SK-N-DZ (cell line): ENCODE measurements around the gene ANO6.
"Not testable (repeated sequence)": the region's sequence is repeated elsewhere in the genome, so short reads cannot be mapped to it uniquely, and the experiment has no call there.

Experiments used
- DNase-seq: peaks from one replicate; pipeline ENCODE4 v3.0.0-alpha.2; 2015; ENCODE audit warnings: low spot score

ANO6 gene

DNA sequence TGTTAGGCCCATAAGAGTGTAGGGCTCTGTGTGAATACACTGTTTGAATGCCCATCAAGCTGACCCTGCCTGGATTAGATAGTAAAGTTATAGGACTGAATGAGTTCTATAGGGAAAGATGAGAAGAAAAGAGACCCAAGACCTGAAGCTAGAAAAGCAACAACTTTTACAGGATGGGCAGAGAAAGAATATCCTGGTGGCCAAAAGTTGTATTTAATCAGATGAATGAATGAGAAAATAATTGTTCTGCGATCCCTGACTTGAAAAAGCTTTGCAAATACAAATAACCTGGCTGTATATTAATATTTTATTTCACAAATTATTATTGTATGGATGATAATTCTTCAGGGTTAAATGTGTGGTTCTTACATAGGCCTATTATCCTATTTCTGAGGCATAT is 2.8 kb upstream of the ANO6 start:
- DNase-seq: no peak

DNA sequence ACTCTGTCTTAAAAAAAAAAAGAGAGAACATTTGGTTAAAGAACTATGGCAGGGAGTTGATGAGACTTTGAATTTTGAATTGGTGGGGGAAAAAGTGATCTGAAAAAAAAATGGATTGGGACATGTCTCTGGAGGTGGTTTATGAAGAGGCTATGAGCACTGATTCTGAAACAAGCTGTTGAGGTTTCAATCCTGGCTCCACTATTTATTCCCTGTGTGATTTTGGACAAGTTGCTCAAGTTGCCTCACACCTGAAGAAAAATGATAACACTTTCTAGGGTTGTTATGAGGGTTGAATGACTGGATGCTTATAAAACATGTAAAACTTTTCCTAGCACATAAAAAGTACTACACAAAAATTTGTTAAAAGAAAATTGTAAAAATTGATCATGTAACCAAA is 1.8 kb upstream of the ANO6 start:
- no peak for DNase-seq

DNA sequence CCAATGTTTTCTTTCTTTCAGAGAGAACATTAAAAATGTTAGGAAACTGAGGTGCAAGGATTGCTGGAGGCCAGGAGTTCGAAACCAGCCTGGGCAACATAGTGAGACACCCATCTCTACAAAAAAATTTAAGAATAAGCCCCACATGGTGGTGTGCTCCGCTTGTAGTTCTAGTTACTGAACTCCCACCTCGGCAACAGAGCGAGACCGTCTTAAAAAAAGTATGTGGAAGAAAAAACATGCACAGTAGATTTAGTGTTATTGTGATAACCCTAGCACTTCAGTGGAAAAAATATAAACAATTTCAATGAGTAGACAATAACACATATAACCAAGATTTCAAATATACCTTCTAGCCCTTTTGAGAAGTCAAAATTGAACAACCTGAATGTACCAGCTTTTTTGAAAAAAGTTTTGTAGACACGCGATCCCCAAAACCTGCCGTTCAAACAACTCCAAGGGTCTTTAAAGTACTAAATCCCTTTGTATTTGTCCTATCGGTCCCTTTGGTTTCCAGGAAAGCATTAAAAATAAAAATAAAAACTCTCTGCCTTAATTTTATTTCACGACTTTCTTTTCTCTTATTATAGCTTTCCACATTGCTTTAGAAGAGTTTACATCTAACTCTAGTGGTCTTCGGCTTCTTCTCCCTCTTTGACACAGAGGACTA is 1.0 kb upstream of the ANO6 start:
- DNase-seq: no peak

GRCh38 chr12:45216230-45216982 is 511 bp downstream of the ANO6 start:
- DNase-seq: peak; percentile 67

GRCh38 chr12:45216983-45217485 is 1.1 kb downstream of the ANO6 start:
- DNase-seq: peak; percentile 87

DNA sequence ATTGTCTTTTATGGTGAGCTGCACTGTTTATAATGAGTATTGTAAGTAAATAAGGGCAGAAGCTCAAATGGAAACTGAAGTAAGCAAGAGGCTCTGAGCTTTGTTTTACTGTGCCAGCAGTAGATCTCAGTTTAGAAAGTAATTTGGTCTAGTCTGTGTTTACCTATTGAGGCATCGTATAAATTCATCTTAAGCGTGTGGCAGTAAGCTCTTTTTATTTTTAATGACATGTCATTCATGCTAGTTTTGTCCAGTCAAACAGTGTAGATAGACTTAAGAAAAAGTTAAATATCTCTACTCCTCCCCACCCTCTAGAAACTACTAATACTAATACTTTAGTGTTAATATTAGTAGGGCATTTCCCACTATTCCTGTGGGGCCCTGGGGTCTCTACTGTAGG is 2.0 kb downstream of the ANO6 start:
- DNase-seq: no peak

DNA sequence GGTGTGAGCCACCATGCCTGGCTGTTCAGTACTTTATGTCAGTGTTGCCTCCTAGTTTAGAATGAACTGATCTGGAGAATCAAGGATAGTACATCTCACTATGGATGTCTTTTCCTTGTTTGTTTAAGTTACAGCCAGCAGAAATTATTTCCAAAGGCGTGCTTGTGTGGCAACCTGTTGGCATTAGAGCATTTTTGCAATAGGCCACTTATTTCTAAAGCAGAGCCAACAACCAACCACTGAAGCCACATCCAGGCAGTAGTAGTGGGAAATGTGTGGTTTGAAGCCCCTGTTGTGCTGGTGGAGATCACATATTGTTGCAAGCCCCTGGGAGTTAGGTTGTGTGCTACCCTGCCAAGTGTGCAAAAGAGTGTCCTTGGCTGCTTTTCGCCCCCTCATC is 3.7 kb downstream of the ANO6 start:
- DNase-seq: no peak

GRCh38 chr12:45220363-45220931 is 4.6 kb downstream of the ANO6 start:
- DNase-seq: no peak

DNA sequence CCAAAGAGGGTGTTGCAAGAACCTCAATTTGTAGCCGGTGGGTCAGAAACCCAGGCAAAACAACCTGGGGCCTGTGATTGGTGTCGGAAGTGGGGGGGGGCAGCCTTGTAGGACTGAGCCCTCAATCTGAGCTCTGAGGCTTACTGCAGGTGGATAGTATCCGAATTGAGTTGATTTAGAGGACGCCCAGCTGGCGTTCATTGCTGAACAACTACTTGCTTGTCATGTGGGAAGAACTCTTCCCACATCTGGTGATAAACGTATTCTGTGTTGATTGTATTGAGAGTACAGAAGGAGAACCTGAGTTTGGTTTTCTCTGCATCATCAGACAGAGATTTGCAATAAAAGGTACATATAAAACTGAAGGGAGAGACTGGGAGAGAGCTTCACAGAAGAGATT is 5.1 kb downstream of the ANO6 start:
- DNase-seq: no peak

DNA sequence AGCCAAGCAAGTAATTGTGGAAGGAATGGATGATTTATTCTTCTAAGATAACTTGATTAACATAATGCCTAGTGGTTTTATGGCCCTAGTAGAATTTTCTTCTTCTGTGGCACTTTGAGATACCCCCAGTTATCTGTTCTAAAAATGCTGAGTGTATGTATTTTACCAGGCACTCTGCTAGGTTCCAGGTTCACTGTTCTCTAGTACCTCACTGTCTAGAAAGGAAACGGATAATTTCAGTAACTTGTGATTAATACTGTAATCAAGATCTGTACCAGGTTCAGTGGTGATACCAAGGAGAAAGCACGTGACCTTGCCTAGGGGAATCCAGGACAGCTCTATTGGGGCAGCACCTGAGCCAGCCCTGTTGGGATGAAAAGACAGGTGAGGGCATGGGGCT is 8.0 kb downstream of the ANO6 start:
- no peak for DNase-seq

- no peak for DNase-seq
These were observed 8.4 kb downstream of the ANO6 start for GRCh38 chr12:45224311-45224710.

GRCh38 chr12:45226021-45226420 is 10.1 kb downstream of the ANO6 start:
- DNase-seq: no peak

- DNase-seq: no peak
These were observed 11.6 kb downstream of the ANO6 start for GRCh38 chr12:45227316-45228067.

GRCh38 chr12:45231515-45232145 is 15.7 kb downstream of the ANO6 start:
- DNase-seq: no peak

GRCh38 chr12:45232146-45232755 is 16.4 kb downstream of the ANO6 start:
- DNase-seq: no peak

DNA sequence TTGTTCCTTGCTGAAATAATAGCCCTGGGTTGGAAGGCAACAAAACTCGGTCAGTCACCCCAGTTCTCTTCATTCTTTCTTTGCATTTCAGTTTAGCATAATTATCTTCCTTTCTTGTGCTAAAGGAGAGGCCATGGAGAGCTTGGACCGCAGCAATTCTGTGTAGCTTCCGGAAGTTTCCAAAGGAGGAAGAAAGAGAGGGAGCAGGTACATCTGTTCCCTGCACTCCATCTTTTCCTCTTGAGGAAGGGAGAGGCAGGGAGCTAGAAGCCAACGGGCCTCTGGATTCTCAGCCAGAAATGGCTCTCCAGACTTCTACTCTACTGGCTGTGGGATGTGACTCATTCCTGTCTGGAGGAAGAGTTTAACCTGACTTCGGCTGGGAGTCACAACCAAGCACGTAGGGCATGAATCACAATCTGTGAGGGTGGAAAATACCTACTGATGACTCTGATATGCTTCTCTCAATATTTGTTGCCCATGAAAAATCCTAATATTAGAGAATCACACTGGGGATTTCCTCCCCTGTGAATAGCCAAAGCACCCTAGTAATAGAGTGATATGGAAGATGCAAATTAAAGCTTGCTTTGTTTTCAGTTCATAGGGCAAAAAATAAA is 17.0 kb downstream of the ANO6 start:
- no peak for DNase-seq

DNA sequence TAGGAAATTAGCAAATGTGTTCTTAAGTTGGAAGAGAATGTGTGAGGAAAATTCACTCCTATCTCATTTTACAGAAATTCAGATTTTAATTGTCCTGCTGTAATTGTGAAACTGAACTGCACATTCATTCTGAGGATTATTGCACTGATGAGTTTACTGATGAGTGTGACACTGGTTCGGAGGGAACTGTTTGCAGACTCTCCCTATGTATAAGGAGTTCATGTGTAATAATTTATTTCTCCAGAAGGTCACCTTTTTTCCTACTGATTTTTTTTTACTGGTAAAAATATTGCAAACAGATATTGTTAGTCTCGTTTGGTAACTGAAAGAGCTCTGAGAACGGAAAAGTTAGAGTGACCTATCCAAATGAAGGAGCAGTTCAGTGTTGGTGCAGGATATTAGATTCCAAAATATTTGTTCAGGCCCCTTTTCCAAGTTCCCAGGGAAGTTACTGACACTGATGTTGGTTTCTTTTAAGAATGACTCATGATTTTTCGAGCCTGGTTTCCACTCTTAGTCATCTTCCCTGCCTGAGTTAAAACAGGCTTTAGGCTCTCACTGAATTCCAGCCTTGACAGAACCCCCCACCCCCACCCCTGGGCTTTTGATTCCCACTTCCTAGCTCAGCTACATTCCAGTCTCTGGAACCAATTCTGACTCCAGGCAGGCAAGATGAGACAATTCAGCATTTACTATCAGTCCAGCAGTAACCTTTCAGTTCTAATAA is 18.4 kb downstream of the ANO6 start:
- no peak for DNase-seq

DNA sequence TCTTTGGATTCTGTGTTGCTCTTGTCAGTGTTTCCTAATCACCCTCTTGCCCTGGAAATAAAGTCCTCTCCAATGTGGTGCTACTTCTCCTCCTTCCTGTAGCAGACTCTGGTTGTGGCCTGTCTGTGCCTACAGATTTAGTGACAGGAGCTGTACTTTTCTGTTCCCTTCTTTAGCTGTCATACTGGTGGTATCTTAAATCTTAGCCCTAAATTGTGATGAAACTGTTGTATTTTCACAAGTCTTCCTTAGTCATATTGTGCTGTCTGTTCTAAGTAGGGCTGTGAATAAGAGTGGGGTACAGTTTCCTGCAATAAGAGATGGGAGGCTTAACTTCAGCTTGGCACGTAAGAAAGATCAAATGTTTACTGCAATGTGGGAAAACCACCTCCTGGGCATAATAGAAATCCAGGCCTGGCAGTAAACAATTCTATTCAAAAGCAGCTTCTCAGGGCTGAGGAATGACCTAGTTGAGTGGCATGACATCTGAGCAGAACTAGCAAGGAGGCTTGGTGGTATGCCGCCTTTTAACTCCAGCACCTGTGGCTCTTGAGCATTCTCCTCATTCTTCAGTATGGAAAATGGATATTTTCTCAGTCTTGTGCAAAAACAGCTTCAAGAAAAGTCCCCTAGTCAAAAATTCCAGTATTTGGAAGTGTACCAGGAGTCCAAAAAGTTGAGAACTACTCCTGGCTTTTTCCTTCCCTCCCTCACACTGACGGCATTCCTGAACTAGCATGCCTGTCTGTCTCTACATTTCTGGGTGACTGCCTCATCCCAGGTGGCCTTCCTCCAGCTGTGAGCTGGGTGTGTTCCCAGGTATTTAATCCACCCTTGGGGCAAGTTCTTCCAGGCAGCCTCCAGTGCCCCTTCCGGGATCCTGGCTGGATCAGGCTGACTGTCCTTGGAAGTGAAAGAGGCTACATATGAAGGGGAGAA is 19.5 kb downstream of the ANO6 start:
- DNase-seq: no peak

DNA sequence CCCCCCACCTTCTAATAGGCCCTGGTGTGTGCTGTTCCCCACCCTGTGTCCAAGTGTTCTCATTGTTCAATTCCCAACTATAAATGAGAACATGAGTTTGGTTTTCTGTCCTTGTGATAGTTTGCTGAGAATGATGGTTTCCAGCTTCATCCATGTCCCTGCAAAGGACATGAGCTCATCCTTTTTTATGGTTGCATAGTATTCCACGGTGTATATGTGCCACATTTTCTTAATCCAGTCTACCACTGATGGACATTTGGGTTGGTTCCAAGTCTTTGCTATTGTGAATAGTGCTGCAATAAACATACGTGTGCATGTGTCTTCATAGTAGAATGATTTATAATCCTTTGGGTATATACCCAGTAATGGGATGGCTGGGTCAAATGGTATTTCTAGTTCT is 20.5 kb downstream of the ANO6 start:
- not testable (repeated sequence) for DNase-seq
